ENCODE results near the gene CYP4F11.

DNA sequence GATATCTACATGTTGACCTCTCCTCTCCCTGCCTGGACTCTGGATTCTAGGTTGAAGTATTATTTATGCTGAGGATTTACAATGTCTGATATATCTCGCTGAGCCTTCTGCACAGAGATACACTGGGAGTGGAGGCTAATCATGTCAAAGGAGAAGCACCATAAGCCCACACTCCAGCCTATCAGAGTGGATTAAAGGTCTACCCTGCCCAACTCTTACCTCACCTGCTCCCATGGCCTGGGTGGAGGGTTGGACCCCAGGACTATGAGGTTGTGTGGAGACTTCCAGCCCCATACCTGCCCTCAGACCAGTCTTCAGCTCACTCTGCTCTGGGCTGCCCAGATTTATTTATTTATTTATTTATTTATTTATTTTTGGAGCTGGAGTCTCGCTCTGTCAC lies 29.9 kb upstream of the CYP4F11 start:
- TF ChIP-seq FOXA1 (IDR thresholded peaks at IDR 0.05) (no peak), ARNT (IDR thresholded peaks at IDR 0.05) (no peak), L3MBTL2 (conservative IDR thresholded peaks at IDR 0.05) (no peak), LEF1 (IDR thresholded peaks at IDR 0.05; ENCODE audit: borderline replicate concordance) (no peak), NFRKB (IDR thresholded peaks at IDR 0.05) (no peak), FOXK2 (IDR thresholded peaks at IDR 0.05) (no peak), TARDBP (IDR thresholded peaks at IDR 0.05) (no peak), SUZ12 (IDR thresholded peaks at IDR 0.05) (no peak), BHLHE40 (IDR thresholded peaks at IDR 0.05; ENCODE audit: borderline replicate concordance) (no peak), HDGF (IDR thresholded peaks at IDR 0.05; ENCODE audit: borderline replicate concordance) (no peak), SP1 (IDR thresholded peaks at IDR 0.05) (no peak), FOXM1 (IDR thresholded peaks at IDR 0.05; ENCODE audit: borderline replicate concordance) (no peak), CTBP1 (IDR thresholded peaks at IDR 0.05; ENCODE audit: borderline replicate concordance) (no peak)
- TF ChIP-seq, protein P1, sequence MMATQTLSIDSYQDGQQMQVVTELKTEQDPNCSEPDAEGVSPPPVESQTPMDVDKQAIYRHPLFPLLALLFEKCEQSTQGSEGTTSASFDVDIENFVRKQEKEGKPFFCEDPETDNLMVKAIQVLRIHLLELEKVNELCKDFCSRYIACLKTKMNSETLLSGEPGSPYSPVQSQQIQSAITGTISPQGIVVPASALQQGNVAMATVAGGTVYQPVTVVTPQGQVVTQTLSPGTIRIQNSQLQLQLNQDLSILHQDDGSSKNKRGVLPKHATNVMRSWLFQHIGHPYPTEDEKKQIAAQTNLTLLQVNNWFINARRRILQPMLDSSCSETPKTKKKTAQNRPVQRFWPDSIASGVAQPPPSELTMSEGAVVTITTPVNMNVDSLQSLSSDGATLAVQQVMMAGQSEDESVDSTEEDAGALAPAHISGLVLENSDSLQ (IDR thresholded peaks at IDR 0.05): no peak

Measured in HEK293T (cell line).